Upper lobe of left lung (tissue), 4 donors: Measurements from ENCODE around the gene RASGRP4.

Source experiments
- EP300 ChIP-seq, 4 donors: sonication (generic); formaldehyde crosslinking; IDR thresholded peaks; one replicate each; pipeline ENCODE4 v1.5.1; 2017; ENCODE audit warnings: antibody characterized with exemption in 4 of 4, control low read depth in 2 of 4
- POLR2A ChIP-seq, 4 donors: fragments of 450-650 bp; IDR thresholded peaks; one replicate each; pipeline ENCODE4 v1.5.1; 2016 to 2017; ENCODE audit warnings: antibody characterized with exemption in 4 of 4, mild to moderate bottlenecking in 2 of 4
- TF ChIP-seq, protein P1 (sequence below), 6 experiments: fragments of 450-650 bp in 4 of 6; fragments of 200-600 bp in 2 of 6; sonication (generic) in 2 of 6; IDR thresholded peaks; one replicate each; pipeline ENCODE4 v1.5.1; 2016 to 2019; ENCODE audit warnings: antibody characterized with exemption in 6 of 6

DNA sequence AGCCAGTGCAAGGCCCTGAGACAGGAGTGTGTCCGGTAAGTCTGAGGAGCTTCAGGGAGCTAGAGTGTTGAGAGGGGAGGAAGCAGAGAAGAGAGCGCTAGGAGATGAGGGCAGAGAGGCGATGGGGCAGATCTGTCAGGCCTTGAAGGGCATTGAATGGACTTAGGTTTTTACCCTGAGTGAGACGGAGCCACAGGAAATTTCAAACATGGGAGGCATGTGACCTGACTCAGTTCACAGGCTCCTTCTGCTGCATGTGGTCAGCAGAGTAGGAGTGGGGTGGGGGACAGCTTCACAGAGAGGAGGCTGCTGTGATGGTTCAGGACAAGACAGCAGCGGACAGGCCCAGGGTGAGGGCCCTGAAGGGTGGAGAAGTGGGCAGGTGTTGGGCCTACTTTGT, 25.7 kb downstream of the RASGRP4 start:
- TF ChIP-seq EP300 (IDR thresholded peaks at IDR 0.05) = no peak
- TF ChIP-seq, protein P1, sequence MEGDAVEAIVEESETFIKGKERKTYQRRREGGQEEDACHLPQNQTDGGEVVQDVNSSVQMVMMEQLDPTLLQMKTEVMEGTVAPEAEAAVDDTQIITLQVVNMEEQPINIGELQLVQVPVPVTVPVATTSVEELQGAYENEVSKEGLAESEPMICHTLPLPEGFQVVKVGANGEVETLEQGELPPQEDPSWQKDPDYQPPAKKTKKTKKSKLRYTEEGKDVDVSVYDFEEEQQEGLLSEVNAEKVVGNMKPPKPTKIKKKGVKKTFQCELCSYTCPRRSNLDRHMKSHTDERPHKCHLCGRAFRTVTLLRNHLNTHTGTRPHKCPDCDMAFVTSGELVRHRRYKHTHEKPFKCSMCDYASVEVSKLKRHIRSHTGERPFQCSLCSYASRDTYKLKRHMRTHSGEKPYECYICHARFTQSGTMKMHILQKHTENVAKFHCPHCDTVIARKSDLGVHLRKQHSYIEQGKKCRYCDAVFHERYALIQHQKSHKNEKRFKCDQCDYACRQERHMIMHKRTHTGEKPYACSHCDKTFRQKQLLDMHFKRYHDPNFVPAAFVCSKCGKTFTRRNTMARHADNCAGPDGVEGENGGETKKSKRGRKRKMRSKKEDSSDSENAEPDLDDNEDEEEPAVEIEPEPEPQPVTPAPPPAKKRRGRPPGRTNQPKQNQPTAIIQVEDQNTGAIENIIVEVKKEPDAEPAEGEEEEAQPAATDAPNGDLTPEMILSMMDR (IDR thresholded peaks at IDR 0.05) = no peak
- no peak for TF ChIP-seq POLR2A (IDR thresholded peaks at IDR 0.05)
